CD4-positive, CD25-positive, alpha-beta regulatory T cell (primary cell): Measurements from ENCODE around the gene OSTN. TPM values are rescaled to one million over a fixed set of nuclear protein-coding genes. Genes with fewer than 3 reads are reported as not detected.

Source experiments
- polyA plus RNA-seq, 4 donors: library from polyadenylated mRNA; unstranded; fragments of 300-500 nt; fragmentation: Illumina TruSeq; gene quantifications; one replicate each; pipeline ENCODE4 v1.2.3, GENCODE V29; 2021
- total RNA-seq: library from RNA; stranded (reverse); gene quantifications from one replicate; pipeline ENCODE4 v1.2.3, GENCODE V29; 2022

The OSTN gene
- total and polyA plus RNA-seq, 5 donors from 2014 or later, result not detected

Other genes with a start within 250 kb of the OSTN start
- gene CCDC50, start 130.2 kb downstream of the OSTN start, total RNA-seq, result 10.3 TPM
- gene CCDC50, start 130.2 kb downstream of the OSTN start, polyA plus RNA-seq, result 10 to 100 TPM in 1 of 4 donors, 1 to 10 TPM in 3; 7.8 to 11.4 (median 9.0) TPM
- not detected for gene UTS2B, start 131.3 kb downstream of the OSTN start, total RNA-seq
- gene UTS2B, start 131.3 kb downstream of the OSTN start, polyA plus RNA-seq, result not detected